ENCODE measurements around the gene CTNND2. TPM values are rescaled to one million over a fixed set of nuclear protein-coding genes. Genes with fewer than 3 reads are reported as not detected.
"Not testable (repeated sequence)": the region's sequence is repeated elsewhere in the genome, so short reads cannot be mapped to it uniquely, and the experiment has no call there.

CTNND2 gene
- total RNA-seq, 4 donors from 2014 or later: 0.04 TPM; not detected in 3

- no peaks in the 10 kb centered on the region for H3K36me3 ChIP-seq
- DNase-seq (no peak), ATAC-seq (no peak)
- H3K9me3 ChIP-seq: peaks cover 0 to 4% (median 0%) of the 10 kb centered on the region in 3 donors
- no peaks in the 10 kb centered on the region for H3K4me1 ChIP-seq
- H3K27ac ChIP-seq: no peak overlapping the region
- H3K4me3 ChIP-seq: no peak overlapping the region
- in situ Hi-C loops (cut with MboI; ENCODE audit: low sequenced_read_pairs in 4 of 4) (no loop called here), intact Hi-C loops (cut with DNase I; ENCODE audit: low total_unique reads) (no loop called here)
- no peaks in the 10 kb centered on the region for H3K27me3 ChIP-seq
- TF ChIP-seq POLR2A (IDR thresholded peaks at IDR 0.05) (no peak), CTCF (IDR thresholded peaks at IDR 0.05 in 4 of 5, conservative IDR thresholded peaks at IDR 0.05 in 1 of 5) (no peak)
Measured at GRCh38 chr5:11415751-11416150, 488.5 kb downstream of the CTNND2 start.

DNA sequence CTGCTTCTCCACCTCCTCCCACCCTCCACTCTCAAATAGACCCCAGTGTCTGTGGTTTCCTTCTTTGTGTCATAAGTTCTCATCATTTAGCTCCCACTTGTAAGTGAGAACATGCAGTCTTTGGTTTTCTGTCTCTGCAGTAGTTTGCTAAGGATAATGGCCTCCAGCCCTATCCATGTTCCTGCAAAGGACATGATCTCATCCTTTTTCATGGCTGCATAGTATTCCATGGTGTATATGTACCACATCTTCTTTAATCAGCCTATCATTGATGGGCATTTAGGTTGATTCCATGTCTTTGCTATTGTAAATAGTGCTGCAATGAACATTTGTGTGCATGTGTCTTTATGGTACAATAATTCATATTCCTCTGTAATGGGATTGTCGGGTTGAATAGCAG is 489.5 kb downstream of the CTNND2 start:
- H3K27me3 ChIP-seq; in situ Hi-C loops (cut with MboI; ENCODE audit: low sequenced_read_pairs in 4 of 4); intact Hi-C loops (cut with DNase I; ENCODE audit: low total_unique reads); H3K4me3 ChIP-seq; H3K9me3 ChIP-seq; H3K36me3 ChIP-seq; H3K27ac ChIP-seq; H3K4me1 ChIP-seq; ATAC-seq; DNase-seq: not testable (repeated sequence)

DNA sequence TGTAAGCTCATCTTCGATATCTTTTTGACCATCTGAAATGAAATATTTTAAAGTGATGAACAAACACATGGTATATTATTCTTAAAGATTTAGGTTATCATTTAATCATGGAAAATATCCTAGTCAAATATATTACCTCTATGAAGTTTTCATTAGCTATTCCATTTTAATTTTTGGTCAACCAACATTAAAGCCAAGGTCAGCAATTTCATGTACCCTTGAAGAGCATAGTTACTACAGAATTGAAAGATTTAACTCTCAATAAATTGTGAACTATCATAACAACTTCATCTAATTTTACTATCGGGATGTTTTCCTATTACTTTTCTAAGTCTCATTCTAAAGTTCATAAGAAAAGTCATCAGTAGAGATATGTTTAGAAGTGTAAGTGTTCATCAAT is 492.6 kb downstream of the CTNND2 start:
- H3K4me3 ChIP-seq: no peak overlapping the region
- intact Hi-C loops (cut with DNase I; ENCODE audit: low total_unique reads): no loop called here
- H3K4me1 ChIP-seq: no peaks in the 10 kb centered on the region
- ATAC-seq (no peak), DNase-seq (no peak)
- no peaks in the 10 kb centered on the region for H3K36me3 ChIP-seq
- in situ Hi-C loops (cut with MboI; ENCODE audit: low sequenced_read_pairs in 4 of 4): no loop called here
- H3K9me3 ChIP-seq: no peaks in the 10 kb centered on the region
- no peaks in the 10 kb centered on the region for H3K27me3 ChIP-seq
- H3K27ac ChIP-seq: no peak overlapping the region
- TF ChIP-seq POLR2A (IDR thresholded peaks at IDR 0.05) (no peak), CTCF (IDR thresholded peaks at IDR 0.05 in 4 of 5, conservative IDR thresholded peaks at IDR 0.05 in 1 of 5) (no peak)

DNA sequence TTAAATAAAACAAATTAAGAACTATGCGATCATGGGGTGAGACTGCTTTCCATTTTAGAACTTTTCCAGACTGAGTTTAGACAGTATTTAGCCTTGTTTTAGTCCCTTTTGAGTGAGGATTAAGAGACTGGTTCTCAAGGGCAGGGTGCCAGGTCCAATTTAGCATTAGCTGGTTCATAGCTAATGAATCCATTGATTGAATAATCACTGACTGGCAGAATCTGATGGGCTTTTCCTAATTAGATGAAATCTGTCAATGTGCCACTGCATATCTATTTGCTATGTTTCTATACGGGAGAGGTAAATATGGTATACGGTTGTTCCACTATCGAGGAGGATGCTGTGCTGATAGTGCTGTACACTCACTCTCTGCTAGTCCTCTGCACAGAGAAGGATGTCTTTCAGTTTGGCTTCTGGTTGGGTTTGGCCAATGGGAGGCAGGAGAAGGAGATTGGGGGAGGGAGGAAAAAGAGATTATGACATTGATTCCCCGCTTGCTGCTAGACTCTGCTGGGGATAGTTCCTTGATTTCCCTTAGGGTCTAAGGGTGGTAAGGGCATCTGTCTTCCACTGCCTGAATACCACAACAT is 496.6 kb downstream of the CTNND2 start:
- no peaks in the 10 kb centered on the region for H3K9me3 ChIP-seq
- intact Hi-C loops (cut with DNase I; ENCODE audit: low total_unique reads): no loop called here
- DNase-seq (no peak), ATAC-seq (no peak)
- H3K4me1 ChIP-seq: no peaks in the 10 kb centered on the region
- no peak overlapping the region for H3K4me3 ChIP-seq
- in situ Hi-C loops (cut with MboI; ENCODE audit: low sequenced_read_pairs in 4 of 4): no loop called here
- no peak for TF ChIP-seq CTCF (IDR thresholded peaks at IDR 0.05 in 4 of 5, conservative IDR thresholded peaks at IDR 0.05 in 1 of 5)
- no peak for TF ChIP-seq POLR2A (IDR thresholded peaks at IDR 0.05)
- H3K27me3 ChIP-seq: no peaks in the 10 kb centered on the region
- H3K36me3 ChIP-seq: no peaks in the 10 kb centered on the region
- no peak overlapping the region for H3K27ac ChIP-seq

DNA sequence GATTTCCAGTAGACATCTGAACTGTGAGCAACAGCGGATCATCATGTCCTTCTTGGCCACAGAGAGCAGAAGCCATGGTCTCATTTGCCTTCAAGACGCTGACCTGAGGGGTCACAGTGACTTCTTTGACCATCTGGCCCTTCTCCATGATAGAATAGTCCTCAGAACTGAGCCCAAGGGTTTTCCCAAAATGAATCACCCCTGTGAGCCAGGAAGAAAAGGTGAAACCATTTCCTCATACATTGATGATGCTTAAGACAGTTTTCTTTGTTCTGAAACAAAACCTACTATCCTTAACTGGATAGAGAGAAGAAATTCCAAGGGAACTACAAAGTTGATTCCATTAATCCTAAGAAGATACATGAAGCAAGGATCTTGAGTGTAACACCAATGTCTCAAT is 503.9 kb downstream of the CTNND2 start:
- Histone ChIP-seq H3K36me3 (no peaks in the 10 kb centered on the region), H3K4me1 (no peaks in the 10 kb centered on the region), H3K27ac (no peak overlapping the region), H3K9me3 (no peaks in the 10 kb centered on the region), H3K27me3 (no peaks in the 10 kb centered on the region), H3K4me3 (no peak overlapping the region)
- intact Hi-C loops (cut with DNase I; ENCODE audit: low total_unique reads): no loop called here
- in situ Hi-C loops (cut with MboI; ENCODE audit: low sequenced_read_pairs in 4 of 4): no loop called here
- TF ChIP-seq POLR2A (IDR thresholded peaks at IDR 0.05) (no peak), CTCF (IDR thresholded peaks at IDR 0.05 in 4 of 5, conservative IDR thresholded peaks at IDR 0.05 in 1 of 5) (no peak)
- ATAC-seq: no peak
- DNase-seq: no peak
